ENCODE results near the gene MAP3K13. TPM values are rescaled to one million over a fixed set of nuclear protein-coding genes. Genes with fewer than 3 reads are reported as not detected.

Gene MAP3K13
- total RNA-seq, 2 donors from 2014 or later, result 9.4 to 12.6 TPM

DNA sequence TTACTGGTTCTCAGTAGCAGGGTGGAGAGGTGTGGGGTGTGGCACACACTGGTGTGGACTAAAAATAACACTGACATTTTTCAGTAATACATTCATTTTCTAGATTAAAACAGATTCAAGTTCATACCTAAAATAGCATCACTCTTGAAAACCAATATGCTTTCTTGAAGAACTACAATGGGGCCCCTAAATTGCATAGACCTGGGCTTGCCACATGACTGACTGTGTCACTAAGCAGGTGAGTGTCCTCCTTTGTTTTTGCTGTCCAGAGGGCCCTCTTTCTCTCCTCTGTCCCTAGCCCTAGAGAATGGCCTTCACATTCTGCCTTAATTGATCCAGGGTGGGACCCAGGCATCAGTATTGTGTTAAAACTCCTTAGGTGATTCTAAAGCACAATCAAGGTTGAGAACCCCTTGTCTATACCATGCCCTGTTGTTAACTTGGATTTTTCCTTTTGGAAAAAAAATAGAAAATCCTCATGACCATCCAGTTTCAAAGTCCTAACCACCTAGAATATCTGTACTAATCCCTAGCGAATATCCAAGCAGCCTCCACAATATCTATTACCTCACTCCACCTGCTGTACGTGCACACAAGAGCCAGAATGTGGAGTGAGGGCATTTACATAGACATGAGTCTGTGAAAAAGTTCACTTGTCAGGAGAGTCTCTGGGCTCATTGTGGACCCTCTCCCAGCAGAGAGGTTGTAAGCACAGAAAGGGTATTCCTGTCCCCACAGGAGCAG, 154.6 kb downstream of the MAP3K13 start:
- Histone ChIP-seq H3K9me3 (no peaks in the 10 kb centered on the region), H3K4me3 (no peak overlapping the region), H3K36me3 (no peaks in the 10 kb centered on the region), H3K27me3 (no peaks in the 10 kb centered on the region), H3K27ac (no peak overlapping the region), H3K4me1 (no peaks in the 10 kb centered on the region)
- no peak for DNase-seq (ENCODE audit: low spot score)
- TF ChIP-seq, protein P1, sequence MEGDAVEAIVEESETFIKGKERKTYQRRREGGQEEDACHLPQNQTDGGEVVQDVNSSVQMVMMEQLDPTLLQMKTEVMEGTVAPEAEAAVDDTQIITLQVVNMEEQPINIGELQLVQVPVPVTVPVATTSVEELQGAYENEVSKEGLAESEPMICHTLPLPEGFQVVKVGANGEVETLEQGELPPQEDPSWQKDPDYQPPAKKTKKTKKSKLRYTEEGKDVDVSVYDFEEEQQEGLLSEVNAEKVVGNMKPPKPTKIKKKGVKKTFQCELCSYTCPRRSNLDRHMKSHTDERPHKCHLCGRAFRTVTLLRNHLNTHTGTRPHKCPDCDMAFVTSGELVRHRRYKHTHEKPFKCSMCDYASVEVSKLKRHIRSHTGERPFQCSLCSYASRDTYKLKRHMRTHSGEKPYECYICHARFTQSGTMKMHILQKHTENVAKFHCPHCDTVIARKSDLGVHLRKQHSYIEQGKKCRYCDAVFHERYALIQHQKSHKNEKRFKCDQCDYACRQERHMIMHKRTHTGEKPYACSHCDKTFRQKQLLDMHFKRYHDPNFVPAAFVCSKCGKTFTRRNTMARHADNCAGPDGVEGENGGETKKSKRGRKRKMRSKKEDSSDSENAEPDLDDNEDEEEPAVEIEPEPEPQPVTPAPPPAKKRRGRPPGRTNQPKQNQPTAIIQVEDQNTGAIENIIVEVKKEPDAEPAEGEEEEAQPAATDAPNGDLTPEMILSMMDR (IDR thresholded peaks at IDR 0.05), result no peak

DNA sequence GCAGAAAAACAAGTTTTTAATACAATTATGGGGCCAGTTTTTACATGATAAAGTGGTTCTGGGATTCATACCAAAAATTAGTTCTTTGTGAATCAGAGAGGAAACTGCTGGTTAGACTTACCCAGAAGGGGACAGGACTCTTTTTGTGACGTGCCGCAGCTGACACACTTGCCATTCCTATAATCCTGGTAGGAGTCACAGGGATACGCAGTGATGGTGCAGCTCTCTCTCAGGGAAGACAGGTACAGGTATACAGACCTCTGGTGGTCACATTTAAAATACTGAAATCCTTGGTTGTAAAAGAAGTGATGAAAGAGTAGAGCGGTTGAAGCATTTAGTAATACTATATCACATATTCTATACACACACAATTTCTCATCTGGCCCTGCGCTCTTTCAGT, 156.1 kb downstream of the MAP3K13 start:
- no peaks in the 10 kb centered on the region for H3K36me3 ChIP-seq
- no peak overlapping the region for H3K4me3 ChIP-seq
- DNase-seq (ENCODE audit: low spot score), result no peak
- H3K4me1 ChIP-seq, result no peaks in the 10 kb centered on the region
- H3K27ac ChIP-seq, result no peak overlapping the region
- TF ChIP-seq, protein P1 (IDR thresholded peaks at IDR 0.05), result no peak
- no peaks in the 10 kb centered on the region for H3K9me3 ChIP-seq
- no peaks in the 10 kb centered on the region for H3K27me3 ChIP-seq

DNA sequence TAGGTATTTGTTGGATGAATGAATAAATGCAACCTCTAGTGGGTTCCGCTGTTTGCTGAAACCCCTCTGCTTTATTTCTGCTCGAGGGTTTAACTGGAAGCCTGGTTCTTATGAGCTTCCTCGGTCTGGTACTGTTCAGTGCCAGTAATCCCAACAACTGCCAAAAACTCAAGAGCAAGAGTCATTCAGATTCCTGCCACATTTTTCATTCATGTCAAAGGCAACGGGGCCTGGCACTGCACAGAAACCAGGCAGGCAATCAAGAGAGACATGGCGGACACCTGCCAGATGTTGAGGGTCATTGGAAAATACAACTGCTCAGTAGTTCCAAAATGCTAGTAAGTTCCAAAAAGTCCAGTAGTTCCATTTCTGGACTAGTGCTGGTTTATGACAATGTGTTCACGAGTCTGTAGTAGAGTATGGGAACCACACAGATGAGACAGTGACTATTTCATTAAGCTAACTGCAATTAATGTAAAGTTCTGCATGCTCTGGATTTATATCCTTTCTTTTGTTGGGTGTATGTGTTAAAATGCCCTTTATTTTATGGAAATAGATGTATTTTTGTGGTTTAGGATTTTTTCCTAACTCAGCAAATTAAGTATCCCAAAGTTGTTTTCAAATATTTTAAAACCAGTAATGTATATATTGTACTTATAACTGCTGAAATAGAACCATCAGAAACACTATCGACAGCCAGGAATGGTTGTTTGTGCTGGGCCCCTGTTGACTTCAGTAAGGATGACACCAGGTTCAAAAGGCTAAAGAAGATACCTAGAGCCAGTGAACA, 158.6 kb downstream of the MAP3K13 start:
- Histone ChIP-seq H3K9me3 (no peaks in the 10 kb centered on the region), H3K36me3 (no peaks in the 10 kb centered on the region), H3K4me3 (no peak overlapping the region), H3K4me1 (no peaks in the 10 kb centered on the region), H3K27ac (no peak overlapping the region), H3K27me3 (no peaks in the 10 kb centered on the region)
- TF ChIP-seq, protein P1 (IDR thresholded peaks at IDR 0.05), result no peak
- no peak for DNase-seq (ENCODE audit: low spot score)

- no peak overlapping the region for H3K27ac ChIP-seq
- no peak overlapping the region for H3K4me3 ChIP-seq
- H3K27me3 ChIP-seq, result no peaks in the 10 kb centered on the region
- no peak for DNase-seq (ENCODE audit: low spot score)
- H3K36me3 ChIP-seq, result no peaks in the 10 kb centered on the region
- TF ChIP-seq, protein P1 (IDR thresholded peaks at IDR 0.05), result no peak
- no peaks in the 10 kb centered on the region for H3K9me3 ChIP-seq
- H3K4me1 ChIP-seq, result no peaks in the 10 kb centered on the region
These were observed 163.5 kb downstream of the MAP3K13 start for GRCh38 chr3:185526349-185526951.

DNA sequence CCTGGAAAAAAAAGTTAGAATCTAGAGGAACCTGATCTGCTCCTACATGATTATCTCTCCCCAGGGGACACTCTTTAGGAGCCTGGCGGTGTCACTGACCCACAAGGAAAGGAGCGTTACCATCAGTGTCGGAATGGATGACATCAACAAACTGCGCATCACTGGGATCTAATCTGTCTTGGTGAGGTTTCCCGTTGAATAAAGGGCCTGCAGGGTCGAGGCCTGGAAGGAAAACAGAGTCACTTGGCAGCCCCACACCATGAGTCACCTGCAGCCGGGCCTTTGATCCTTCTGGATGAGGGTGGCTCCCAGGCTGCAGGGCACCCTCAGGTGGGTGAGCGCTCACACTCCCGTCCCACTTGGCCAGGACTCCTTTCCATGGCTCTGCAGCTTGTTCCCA, 164.4 kb downstream of the MAP3K13 start:
- H3K27ac ChIP-seq, result no peak overlapping the region
- TF ChIP-seq, protein P1 (IDR thresholded peaks at IDR 0.05), result no peak

More for the DNA sequence above, 164.4 kb downstream of the MAP3K13 start:
- Histone ChIP-seq H3K27me3 (no peaks in the 10 kb centered on the region), H3K36me3 (no peaks in the 10 kb centered on the region), H3K4me3 (no peak overlapping the region), H3K4me1 (no peaks in the 10 kb centered on the region), H3K9me3 (no peaks in the 10 kb centered on the region)
- DNase-seq (ENCODE audit: low spot score), result no peak

Measured in right atrium auricular region (tissue), 2 donors.